LNCAP (cell line): Measurements from ENCODE around the gene DUSP2.

Experiments
- TF ChIP-seq, protein P1 (sequence below): fragments of 450-650 bp; IDR thresholded peaks from 2 replicates; pipeline ENCODE4 v1.5.1; 2017; ENCODE audit warnings: mild to moderate bottlenecking

Gene DUSP2

DNA sequence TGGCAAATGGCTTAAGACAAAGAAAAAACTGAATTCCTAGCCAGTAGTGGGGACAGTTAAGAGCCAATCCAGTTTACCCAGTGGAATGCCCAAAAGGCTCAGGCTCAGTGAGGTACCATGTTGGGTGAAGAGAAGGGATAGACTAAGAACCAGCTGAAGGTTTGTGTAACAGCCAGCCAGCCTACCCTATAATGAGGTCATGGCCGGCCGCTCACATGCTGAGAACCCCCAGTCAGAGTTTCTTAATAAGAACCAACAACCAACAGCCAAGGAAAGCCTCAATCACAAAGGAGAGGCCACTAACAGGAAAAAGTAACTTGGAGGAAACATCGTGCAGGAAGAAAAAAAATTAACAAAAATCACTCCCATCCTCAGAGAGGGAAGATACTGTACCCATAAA, 25.4 kb upstream of the DUSP2 start:
- TF ChIP-seq, protein P1, sequence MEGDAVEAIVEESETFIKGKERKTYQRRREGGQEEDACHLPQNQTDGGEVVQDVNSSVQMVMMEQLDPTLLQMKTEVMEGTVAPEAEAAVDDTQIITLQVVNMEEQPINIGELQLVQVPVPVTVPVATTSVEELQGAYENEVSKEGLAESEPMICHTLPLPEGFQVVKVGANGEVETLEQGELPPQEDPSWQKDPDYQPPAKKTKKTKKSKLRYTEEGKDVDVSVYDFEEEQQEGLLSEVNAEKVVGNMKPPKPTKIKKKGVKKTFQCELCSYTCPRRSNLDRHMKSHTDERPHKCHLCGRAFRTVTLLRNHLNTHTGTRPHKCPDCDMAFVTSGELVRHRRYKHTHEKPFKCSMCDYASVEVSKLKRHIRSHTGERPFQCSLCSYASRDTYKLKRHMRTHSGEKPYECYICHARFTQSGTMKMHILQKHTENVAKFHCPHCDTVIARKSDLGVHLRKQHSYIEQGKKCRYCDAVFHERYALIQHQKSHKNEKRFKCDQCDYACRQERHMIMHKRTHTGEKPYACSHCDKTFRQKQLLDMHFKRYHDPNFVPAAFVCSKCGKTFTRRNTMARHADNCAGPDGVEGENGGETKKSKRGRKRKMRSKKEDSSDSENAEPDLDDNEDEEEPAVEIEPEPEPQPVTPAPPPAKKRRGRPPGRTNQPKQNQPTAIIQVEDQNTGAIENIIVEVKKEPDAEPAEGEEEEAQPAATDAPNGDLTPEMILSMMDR = no peak

DNA sequence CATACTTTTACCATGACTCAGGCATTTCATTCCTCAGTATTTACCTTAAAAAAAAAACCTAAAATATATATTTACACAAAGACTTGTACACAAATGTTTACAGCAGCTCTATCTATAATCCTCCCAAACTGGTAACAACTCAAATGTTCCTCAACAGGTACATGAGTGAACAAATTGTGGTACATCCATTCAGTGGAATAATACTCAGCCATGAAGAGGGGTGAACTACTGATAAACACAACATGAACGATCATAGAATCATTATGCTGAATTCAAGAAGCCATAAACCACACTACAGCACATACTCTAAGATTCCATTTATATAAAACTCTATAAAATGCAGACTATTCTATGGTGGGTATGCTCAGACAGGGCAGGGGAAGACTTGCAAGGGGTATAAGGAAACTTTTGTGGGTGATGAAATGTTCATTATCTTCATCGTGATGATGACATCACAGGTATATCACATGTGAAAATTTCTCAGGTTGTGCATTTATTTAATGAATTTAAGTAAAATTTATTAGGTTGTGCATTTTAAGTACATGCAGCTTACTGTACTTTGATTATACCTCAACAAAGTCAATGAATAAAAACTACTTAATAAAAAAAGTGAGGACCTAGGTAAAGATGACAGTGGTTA, 24.7 kb upstream of the DUSP2 start:
- TF ChIP-seq, protein P1 = no peak

DNA sequence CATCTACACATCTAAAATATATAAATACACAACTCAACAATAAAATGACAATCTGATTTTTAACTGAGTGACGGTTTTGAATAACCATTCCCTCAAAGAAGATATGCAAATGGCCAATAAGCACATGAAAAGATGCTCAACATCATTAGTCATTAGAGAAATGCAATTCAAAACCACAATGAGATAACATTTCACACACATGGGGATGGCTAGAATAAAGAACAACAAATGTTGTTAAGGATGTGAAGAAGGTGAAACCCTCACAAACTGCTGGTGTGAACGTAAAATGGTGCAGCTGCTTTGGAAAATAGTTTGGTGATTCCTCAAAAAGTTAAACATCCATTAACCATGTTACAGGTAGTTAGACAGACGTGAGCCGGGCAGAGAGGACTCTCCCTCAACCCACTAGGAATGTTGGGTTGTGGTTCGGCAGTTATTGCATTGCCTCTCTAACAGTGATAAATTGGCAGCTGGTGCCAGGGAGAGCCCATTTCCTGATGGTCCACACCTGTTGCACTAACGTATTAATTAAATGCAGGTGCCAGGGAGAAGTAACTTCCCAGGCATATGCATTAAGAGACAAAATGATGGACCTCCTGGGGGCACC, 22.3 kb upstream of the DUSP2 start:
- TF ChIP-seq, protein P1 = no peak

DNA sequence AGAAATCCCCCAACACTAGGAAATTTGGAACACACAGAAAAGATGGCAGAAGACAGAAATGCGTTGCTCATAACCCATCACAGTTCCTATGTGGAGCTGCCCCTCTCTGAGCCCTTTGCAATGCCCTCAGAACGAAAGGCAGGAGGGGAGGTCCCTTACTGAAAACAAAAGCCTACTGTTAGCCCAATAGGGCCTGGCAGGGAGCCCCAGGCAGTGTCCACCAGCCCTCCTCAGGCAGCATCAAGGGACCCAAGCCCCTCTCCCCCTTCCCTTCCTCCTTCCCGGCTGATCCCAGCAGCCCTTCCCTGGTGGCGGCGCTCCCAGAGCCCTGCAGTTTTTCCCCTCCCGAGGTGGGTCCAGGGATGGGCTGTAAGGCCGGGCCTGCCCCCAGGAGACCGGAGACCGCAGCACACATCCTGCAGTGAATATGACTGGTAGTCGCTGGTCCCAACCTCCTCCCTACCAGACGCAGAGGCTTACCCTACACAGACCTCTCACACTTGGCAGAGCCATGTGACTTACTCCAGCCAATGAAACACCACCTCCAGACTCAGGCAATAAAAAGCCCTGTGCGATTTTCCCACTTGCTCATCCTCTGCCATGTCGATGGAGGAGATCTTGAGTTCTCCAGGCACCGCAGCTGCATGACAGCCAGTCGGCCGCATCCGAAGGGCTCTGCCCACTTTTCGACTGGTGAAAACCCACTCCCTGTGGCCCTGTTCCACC, 19.4 kb upstream of the DUSP2 start:
- TF ChIP-seq, protein P1 = no peak

DNA sequence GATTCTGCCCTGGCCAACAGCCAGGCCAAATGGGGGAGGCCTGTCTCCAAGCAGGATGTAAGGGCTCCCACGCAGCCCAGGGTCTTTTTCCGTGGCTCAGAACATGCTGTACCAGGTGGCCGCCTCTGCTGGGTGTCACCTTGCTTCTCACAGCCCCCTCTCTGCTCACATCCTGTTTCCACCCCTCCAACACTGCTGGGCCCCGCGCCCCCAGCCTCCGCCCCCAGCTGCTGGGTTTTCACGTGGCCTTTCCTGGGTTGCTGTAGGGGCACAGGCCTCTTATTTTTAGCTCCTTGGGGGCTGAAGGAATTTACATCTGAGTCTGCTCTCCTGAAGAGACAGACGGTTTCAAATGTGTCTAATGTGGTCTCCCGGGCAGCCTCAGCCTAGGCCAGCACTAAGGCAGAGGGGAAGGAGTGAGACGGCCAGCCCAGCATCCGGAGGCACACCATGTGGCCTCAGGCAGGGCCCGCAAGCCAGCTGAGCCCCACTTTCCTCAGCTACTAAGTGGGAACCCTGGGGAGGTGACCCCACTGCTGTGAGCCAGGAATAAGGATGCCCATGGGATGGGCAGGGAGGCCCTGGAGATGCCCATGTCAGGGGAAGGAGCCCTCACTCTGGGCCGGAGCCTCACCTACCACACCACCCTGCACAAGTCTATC, 18.7 kb upstream of the DUSP2 start:
- TF ChIP-seq, protein P1 = no peak

DNA sequence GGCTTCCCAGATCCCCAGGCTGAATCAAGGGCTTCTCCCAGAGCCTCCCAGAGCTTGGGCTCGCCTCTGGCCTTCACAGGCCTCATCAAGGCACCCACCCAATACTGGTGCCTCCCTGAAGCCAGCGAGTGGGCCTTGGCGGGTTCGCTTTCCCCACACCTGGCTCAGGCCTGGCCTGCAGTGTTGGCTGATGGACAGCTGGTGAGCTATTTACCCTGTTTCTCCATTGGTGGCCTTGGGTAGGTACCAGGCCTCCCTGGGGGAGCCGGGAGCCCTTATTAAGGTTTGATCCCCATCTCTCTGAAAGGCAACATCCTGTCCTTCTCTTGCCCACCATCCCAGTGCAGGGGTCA, 18.2 kb upstream of the DUSP2 start:
- TF ChIP-seq, protein P1 = no peak

DNA sequence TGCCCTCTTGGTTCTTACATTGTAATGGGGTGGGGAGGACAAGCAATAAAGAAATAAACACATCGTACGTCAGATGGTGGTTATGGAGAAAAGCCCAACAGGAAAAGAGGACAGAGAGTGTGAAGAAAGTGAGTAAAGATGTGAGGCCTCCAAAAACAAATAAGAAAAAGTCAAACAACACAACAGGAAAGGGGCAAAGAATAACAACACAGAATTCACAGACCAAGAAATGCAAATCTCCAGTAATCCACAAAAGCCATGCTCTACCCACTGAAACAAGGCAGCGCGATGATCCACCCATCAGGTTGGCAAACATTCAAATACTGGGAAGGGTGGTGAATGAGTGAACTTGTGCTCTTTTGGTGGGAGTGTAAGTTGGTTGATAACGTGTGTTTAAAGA, 16.7 kb upstream of the DUSP2 start:
- TF ChIP-seq, protein P1 = no peak
